Astrocyte (in vitro differentiated cells and primary cell): ENCODE measurements around the gene AQP3. TPM values are rescaled to one million over a fixed set of nuclear protein-coding genes. Genes with fewer than 3 reads are reported as not detected.
A peak's percentile ranks its signal among the peaks of the same experiment; 100 is the strongest.
"Not testable (repeated sequence)": the region's sequence is repeated elsewhere in the genome, so short reads cannot be mapped to it uniquely, and the experiment has no call there.

Experiments
- DNase-seq: peaks from one replicate; pipeline ENCODE4 v3.0.0-alpha.2; 2010; ENCODE audit warnings: low read depth
- FAIRE-seq: peaks from 2 replicates; lab custom pipeline; 2011; peaks lifted over from hg19 to GRCh38; lab: Jason Lieb, UNC
- H2AFZ ChIP-seq: 2 replicates; pipeline ENCODE4 v1.6.0; 2012; ENCODE audit warnings: low read depth, low read length, inconsistent platforms
- H3K27ac ChIP-seq: 2 replicates; pipeline ENCODE4 v1.5.1; 2011; ENCODE audit warnings: low read depth, low read length, inconsistent platforms
- H3K27me3 ChIP-seq: 2 replicates; pipeline ENCODE4 v1.6.0; 2011; ENCODE audit warnings: low read length, inconsistent platforms; ENCODE audit not compliant: insufficient read depth
- H3K36me3 ChIP-seq: 2 replicates; pipeline ENCODE4 v1.5.1; 2011; ENCODE audit warnings: low read length, inconsistent platforms; ENCODE audit not compliant: insufficient read depth
- H3K4me1 ChIP-seq: 2 replicates; pipeline ENCODE4 v1.5.1; 2011; ENCODE audit warnings: low read length, inconsistent platforms; ENCODE audit not compliant: insufficient read depth
- H3K4me2 ChIP-seq: 2 replicates; pipeline ENCODE4 v1.6.0; 2012; ENCODE audit warnings: low read length, inconsistent platforms
- H3K4me3 ChIP-seq: 2 replicates; pipeline ENCODE4 v1.5.1; 2011; ENCODE audit warnings: low read depth, mild to moderate bottlenecking, low read length, inconsistent platforms; ENCODE audit not compliant: insufficient read depth
- H3K79me2 ChIP-seq: 2 replicates; pipeline ENCODE4 v1.6.0; 2012; ENCODE audit warnings: mild to moderate bottlenecking, low read length, inconsistent platforms; ENCODE audit not compliant: insufficient read depth
- H3K9ac ChIP-seq: 2 replicates; pipeline ENCODE4 v1.6.0; 2012; ENCODE audit warnings: mild to moderate bottlenecking, low read length, inconsistent platforms
- H3K9me3 ChIP-seq: 2 replicates; pipeline ENCODE4 v1.5.1; 2012; ENCODE audit warnings: low read depth, mild to moderate bottlenecking, low read length, inconsistent platforms; ENCODE audit not compliant: insufficient read depth
- H4K20me1 ChIP-seq: 2 replicates; pipeline ENCODE4 v1.6.0; 2012; ENCODE audit warnings: low read length, inconsistent platforms; ENCODE audit not compliant: insufficient read depth
- H3K27ac Mint-ChIP-seq: one replicate; pipeline ENCODE4 v1.8.0; 2021; ENCODE audit warnings: mild to moderate bottlenecking, mixed read lengths; ENCODE audit not compliant: unreplicated experiment
- H3K27me3 Mint-ChIP-seq: one replicate; pipeline ENCODE4 v1.8.0; 2021; ENCODE audit warnings: low read depth, mixed read lengths; ENCODE audit not compliant: unreplicated experiment
- H3K36me3 Mint-ChIP-seq: one replicate; pipeline ENCODE4 v1.8.0; 2021; ENCODE audit warnings: low read depth, mixed read lengths; ENCODE audit not compliant: unreplicated experiment
- H3K4me1 Mint-ChIP-seq: one replicate; pipeline ENCODE4 v1.8.0; 2021; ENCODE audit warnings: low read depth, mixed read lengths; ENCODE audit not compliant: unreplicated experiment
- H3K4me3 Mint-ChIP-seq: one replicate; pipeline ENCODE4 v1.8.0; 2021; ENCODE audit warnings: mild to moderate bottlenecking, moderate library complexity, mixed read lengths; ENCODE audit not compliant: unreplicated experiment
- H3K9me3 Mint-ChIP-seq: one replicate; pipeline ENCODE4 v1.8.0; 2021; ENCODE audit warnings: mild to moderate bottlenecking, mixed read lengths; ENCODE audit not compliant: unreplicated experiment
- CTCF ChIP-seq: IDR thresholded peaks from 2 replicates; pipeline ENCODE4 v1.5.1; 2011; ENCODE audit warnings: low read depth, mild to moderate bottlenecking, inconsistent platforms, low read length, moderate library complexity; ENCODE audit not compliant: insufficient read depth
- EZH2 ChIP-seq: IDR thresholded peaks from 2 replicates; pipeline ENCODE4 v1.6.1; 2012; ENCODE audit warnings: mild to moderate bottlenecking, low read length, inconsistent platforms; ENCODE audit not compliant: insufficient read depth
- microRNA-seq: library from miRNA; unstranded; fragments of <30 nt; microRNA quantifications from one replicate; pipeline ENCODE4 v1.2.0, GENCODE V29; 2020
- total RNA-seq: library from RNA; stranded (reverse); gene quantifications from 2 replicates; pipeline ENCODE4 v1.2.1, GENCODE V29; 2021

AQP3 gene
- total RNA-seq, 1 donor from 2014 or later, result 3.2 TPM

GRCh38 chr9:33395159-33395879 lies 52.1 kb downstream of the AQP3 start:
- H3K4me1 Mint-ChIP-seq, result peaks cover 14% of the 10 kb centered on the region
- H3K9me3 Mint-ChIP-seq, FAIRE-seq, H2AFZ ChIP-seq, H4K20me1 ChIP-seq, H3K79me2 ChIP-seq, H3K27ac Mint-ChIP-seq, H3K4me1 ChIP-seq, H3K9ac ChIP-seq, H3K4me2 ChIP-seq, H3K36me3 ChIP-seq, H3K9me3 ChIP-seq, H3K27me3 ChIP-seq, H3K27ac ChIP-seq, H3K36me3 Mint-ChIP-seq, H3K4me3 Mint-ChIP-seq, H3K4me3 ChIP-seq, DNase-seq: not testable (repeated sequence)
- peaks cover 30% of the 10 kb centered on the region for H3K27me3 Mint-ChIP-seq

GRCh38 chr9:33393986-33394385 lies 53.4 kb downstream of the AQP3 start:
- DNase-seq, H3K4me3 ChIP-seq, H4K20me1 ChIP-seq, H3K9me3 ChIP-seq, H3K9me3 Mint-ChIP-seq, H2AFZ ChIP-seq, H3K27ac Mint-ChIP-seq, H3K27me3 ChIP-seq, H3K79me2 ChIP-seq, FAIRE-seq, H3K36me3 ChIP-seq, H3K4me2 ChIP-seq, H3K9ac ChIP-seq, H3K4me1 ChIP-seq, H3K36me3 Mint-ChIP-seq, H3K27ac ChIP-seq: not testable (repeated sequence)
- Mint-ChIP-seq H3K4me1 (peaks cover 18% of the 10 kb centered on the region), H3K4me3 (peak overlapping the region; percentile 40), H3K27me3 (peaks cover 22% of the 10 kb centered on the region)

- Histone ChIP-seq H3K4me2 (no peak overlapping the region), H3K79me2 (no peaks in the 10 kb centered on the region), H3K27me3 (peaks cover 3% of the 10 kb centered on the region), H3K4me1 (peaks cover 5% of the 10 kb centered on the region), H3K9ac (no peak overlapping the region), H3K4me3 (no peak overlapping the region), H4K20me1 (no peaks in the 10 kb centered on the region), H2AFZ (no peak overlapping the region), H3K36me3 (no peaks in the 10 kb centered on the region), H3K9me3 (no peaks in the 10 kb centered on the region), H3K27ac (no peak overlapping the region)
- Mint-ChIP-seq H3K9me3 (no peaks in the 10 kb centered on the region), H3K4me1 (peaks cover 18% of the 10 kb centered on the region), H3K27ac (no peak overlapping the region), H3K27me3 (peaks cover 22% of the 10 kb centered on the region), H3K4me3 (peak overlapping the region; percentile 10), H3K36me3 (peaks cover 4% of the 10 kb centered on the region)
- TF ChIP-seq CTCF, result no peak
- no peak for TF ChIP-seq EZH2
- FAIRE-seq (no peak), DNase-seq (no peak)
These were observed 53.8 kb downstream of the AQP3 start for GRCh38 chr9:33393581-33393980.

GRCh38 chr9:33392591-33393021 lies 54.8 kb downstream of the AQP3 start:
- not testable (repeated sequence) for H2AFZ ChIP-seq, FAIRE-seq, H4K20me1 ChIP-seq, H3K9me3 ChIP-seq, H3K9me3 Mint-ChIP-seq, H3K36me3 ChIP-seq, H3K9ac ChIP-seq, H3K4me2 ChIP-seq, DNase-seq, H3K4me3 Mint-ChIP-seq, H3K4me3 ChIP-seq, H3K4me1 ChIP-seq, H3K27ac Mint-ChIP-seq, H3K36me3 Mint-ChIP-seq, H3K79me2 ChIP-seq, H3K27me3 ChIP-seq, H3K27ac ChIP-seq
- Mint-ChIP-seq H3K27me3 (peaks cover 29% of the 10 kb centered on the region), H3K4me1 (peaks cover 17% of the 10 kb centered on the region)

Small RNAs within 50 kb of the gene (microRNA-seq; reads per million reads assigned to microRNA genes)
- 3.0 reads per million, percentile 6 among the genes with 10 or more reads in this experiment for gene MIR6851

Other genes starting within 250 kb of the AQP3 start
- gene SPINK4, start 207.4 kb downstream of the AQP3 start, total RNA-seq, result not detected in 2 replicates
- gene BAG1, start 182.9 kb downstream of the AQP3 start, total RNA-seq, result 37.2 and 43.3 TPM in 2 replicates
- 108 and 109 TPM in 2 replicates for gene CHMP5, start 182.5 kb downstream of the AQP3 start, total RNA-seq
- 26.7 and 27.8 TPM in 2 replicates for gene NFX1, start 157.1 kb downstream of the AQP3 start, total RNA-seq
- gene AQP7, start 45.0 kb downstream of the AQP3 start, total RNA-seq, result 0.65 and 1.9 TPM in 2 replicates
- gene NOL6, start 26.3 kb upstream of the AQP3 start, total RNA-seq, result 57.2 and 60.1 TPM in 2 replicates
- gene ANKRD18B, start 76.7 kb upstream of the AQP3 start, total RNA-seq, result 5.5 and 6.3 TPM in 2 replicates